ENCODE measurements around the gene VASH2. TPM values are rescaled to one million over a fixed set of nuclear protein-coding genes. Genes with fewer than 3 reads are reported as not detected.

The VASH2 gene
- polyA plus RNA-seq, 1 donor from 2014 or later, result 65.2 TPM

- Histone ChIP-seq H3K79me2 (replicated peaks; ENCODE audit: insufficient read depth, low read length) (peaks cover 9% of the 10 kb centered on the region), H2AFZ (ENCODE audit: low read depth, low read length) (no peak overlapping the region), H3F3A (ENCODE audit: insufficient read depth, low read length, poor library complexity, severe bottlenecking) (peaks cover 3% of the 10 kb centered on the region), H3K27ac (ENCODE audit: low read length) (no peak overlapping the region), H3K36me3 (ENCODE audit: insufficient read depth, low read length) (no peaks in the 10 kb centered on the region), H4K20me1 (ENCODE audit: insufficient read depth) (no peaks in the 10 kb centered on the region), H3K4me3 (ENCODE audit: low read length) (no peak overlapping the region), H3K27me3 (ENCODE audit: insufficient read depth, low read depth, low read length) (peaks cover 5% of the 10 kb centered on the region), H3K9ac (ENCODE audit: low read length) (no peak overlapping the region), H3K9me2 (ENCODE audit: insufficient read depth, low read length) (no peaks in the 10 kb centered on the region), H3K9me3 (ENCODE audit: low read length) (no peaks in the 10 kb centered on the region), H3K4me2 (ENCODE audit: low read length) (no peak overlapping the region)
- no peak for TF ChIP-seq MXI1 (conservative IDR thresholded peaks at IDR 0.05; ENCODE audit: poor library complexity, severe bottlenecking)
- TF ChIP-seq CTCF (IDR thresholded peaks at IDR 0.05; ENCODE audit: poor library complexity, severe bottlenecking), result no peak
- TF ChIP-seq RAD21 (conservative IDR thresholded peaks at IDR 0.05), result no peak
- TF ChIP-seq TAF1 (IDR thresholded peaks at IDR 0.05; ENCODE audit: low read depth), result no peak
- no peak for TF ChIP-seq SMC3 (conservative IDR thresholded peaks at IDR 0.05; ENCODE audit: poor library complexity)
- TF ChIP-seq POLR2AphosphoS5 (IDR thresholded peaks at IDR 0.05), result no peak
- TF ChIP-seq REST (IDR thresholded peaks at IDR 0.05; ENCODE audit: borderline replicate concordance), result no peak
- no peak for TF ChIP-seq EP300 (conservative IDR thresholded peaks at IDR 0.05; ENCODE audit: poor library complexity, severe bottlenecking)
- no peak for TF ChIP-seq EZH2 (IDR thresholded peaks at IDR 0.05; ENCODE audit: borderline replicate concordance, insufficient read depth, low read length, poor library complexity, severe bottlenecking)
Observed at GRCh38 chr1:212946872-212947271, 3.5 kb upstream of the VASH2 start.

- Histone ChIP-seq H3K4me3 (ENCODE audit: low read length) (peak overlapping the region; percentile 94), H3K9ac (ENCODE audit: low read length) (peak overlapping the region; percentile 99), H3K9me3 (ENCODE audit: low read length) (no peaks in the 10 kb centered on the region), H2AFZ (ENCODE audit: low read depth, low read length) (peak overlapping the region; percentile 89), H3K4me2 (ENCODE audit: low read length) (peak overlapping the region; percentile 63), H4K20me1 (ENCODE audit: insufficient read depth) (no peaks in the 10 kb centered on the region), H3K79me2 (replicated peaks; ENCODE audit: insufficient read depth, low read length) (peaks cover 22% of the 10 kb centered on the region), H3K9me2 (ENCODE audit: insufficient read depth, low read length) (no peaks in the 10 kb centered on the region), H3F3A (ENCODE audit: insufficient read depth, low read length, poor library complexity, severe bottlenecking) (peaks cover 3% of the 10 kb centered on the region), H3K36me3 (ENCODE audit: insufficient read depth, low read length) (peaks cover 12% of the 10 kb centered on the region), H3K27me3 (ENCODE audit: insufficient read depth, low read depth, low read length) (peaks cover 5% of the 10 kb centered on the region), H3K27ac (ENCODE audit: low read length) (peak overlapping the region; percentile 95)
- TF ChIP-seq TAF1 (IDR thresholded peaks at IDR 0.05; ENCODE audit: low read depth) (no peak), EP300 (conservative IDR thresholded peaks at IDR 0.05; ENCODE audit: poor library complexity, severe bottlenecking) (no peak), MXI1 (conservative IDR thresholded peaks at IDR 0.05; ENCODE audit: poor library complexity, severe bottlenecking) (no peak), REST (IDR thresholded peaks at IDR 0.05; ENCODE audit: borderline replicate concordance) (no peak)
Observed at GRCh38 chr1:212949771-212950170, 570 bp upstream of the VASH2 start.
